GM23338 (cell line): Measurements from ENCODE around the gene IRF2.

Experiments
- CREB1 ChIP-seq: fragments of 250-450 bp; sonication (Bioruptor Pico); IDR thresholded peaks from 2 replicates; pipeline ENCODE4 v1.5.0; 2020; ENCODE audit warnings: low read depth, mild to moderate bottlenecking, moderate library complexity
- EZH2 ChIP-seq: fragments of 200-600 bp; sonication (generic); IDR thresholded peaks from one replicate; pipeline ENCODE4 v1.8.0; 2017; ENCODE audit warnings: antibody characterized with exemption, mild to moderate bottlenecking, low read depth; ENCODE audit not compliant: unreplicated experiment
- EZH2phosphoT487 ChIP-seq: fragments of 200-600 bp; sonication (generic); IDR thresholded peaks from one replicate; pipeline ENCODE4 v1.8.1; 2018; ENCODE audit warnings: antibody characterized with exemption; ENCODE audit not compliant: unreplicated experiment
- POLR2AphosphoS5 ChIP-seq: IDR thresholded peaks from 2 replicates; pipeline ENCODE4 v1.6.1; 2016; ENCODE audit warnings: antibody characterized with exemption, low read depth
- ZNF114 ChIP-seq: fragments of 250-450 bp; sonication (Bioruptor Pico); IDR thresholded peaks from 2 replicates; pipeline ENCODE4 v1.5.0; 2020; ENCODE audit warnings: mild to moderate bottlenecking, moderate library complexity
- ZNF331 ChIP-seq: fragments of 250-450 bp; sonication (Bioruptor Pico); IDR thresholded peaks from 2 replicates; pipeline ENCODE4 v1.5.0; 2020; ENCODE audit warnings: low read depth, mild to moderate bottlenecking, moderate library complexity
- TF ChIP-seq, protein P1 (sequence below): IDR thresholded peaks from one replicate; pipeline ENCODE4 v1.6.1; 2018; ENCODE audit warnings: antibody characterized with exemption; ENCODE audit not compliant: unreplicated experiment
- TF ChIP-seq, protein P2 (sequence below), 2 experiments: fragments of 200-600 bp in 1 of 2; sonication (generic) in 1 of 2; conservative IDR thresholded peaks; 2 replicates each; pipeline versions ENCODE4 v1.5.1 to v1.6.1; 2016 to 2017; ENCODE audit warnings: antibody characterized with exemption in 2 of 2, low read depth in 2 of 2, mild to moderate bottlenecking in 2 of 2, moderate library complexity in 1 of 2

DNA sequence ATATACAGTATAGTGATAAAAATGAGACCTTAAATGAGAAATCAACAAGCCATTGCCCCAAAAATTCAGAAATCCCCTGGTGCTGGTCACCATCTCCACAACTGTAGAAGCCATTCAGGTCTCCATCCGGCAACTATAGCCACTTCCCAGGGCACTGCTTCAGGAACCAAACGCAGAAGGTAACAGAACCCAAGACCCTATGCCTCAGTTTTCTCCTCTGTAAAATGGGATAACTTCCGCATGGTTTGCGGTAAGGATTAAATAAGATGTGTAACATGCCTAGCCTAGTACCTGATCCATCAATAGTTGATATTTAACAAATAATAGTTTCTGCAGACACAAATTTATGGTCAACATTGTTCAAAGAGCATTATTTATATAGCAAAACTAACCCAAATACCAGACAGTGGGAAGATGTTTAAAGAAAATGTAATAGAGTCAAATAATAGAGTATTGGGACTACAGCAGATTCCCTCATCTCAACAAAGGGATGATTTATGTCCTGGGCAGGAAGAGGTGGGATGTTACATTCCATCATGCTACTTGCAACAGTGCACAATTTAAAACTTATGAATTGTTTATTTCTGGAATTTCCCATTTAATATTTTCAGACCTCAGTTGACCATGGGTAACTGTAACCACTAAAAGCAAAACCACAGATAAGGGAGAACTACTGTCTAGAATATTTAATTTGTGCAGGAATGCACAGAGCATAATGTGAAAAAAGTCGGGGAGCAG is 30.0 kb downstream of the IRF2 start:
- TF ChIP-seq, protein P1, sequence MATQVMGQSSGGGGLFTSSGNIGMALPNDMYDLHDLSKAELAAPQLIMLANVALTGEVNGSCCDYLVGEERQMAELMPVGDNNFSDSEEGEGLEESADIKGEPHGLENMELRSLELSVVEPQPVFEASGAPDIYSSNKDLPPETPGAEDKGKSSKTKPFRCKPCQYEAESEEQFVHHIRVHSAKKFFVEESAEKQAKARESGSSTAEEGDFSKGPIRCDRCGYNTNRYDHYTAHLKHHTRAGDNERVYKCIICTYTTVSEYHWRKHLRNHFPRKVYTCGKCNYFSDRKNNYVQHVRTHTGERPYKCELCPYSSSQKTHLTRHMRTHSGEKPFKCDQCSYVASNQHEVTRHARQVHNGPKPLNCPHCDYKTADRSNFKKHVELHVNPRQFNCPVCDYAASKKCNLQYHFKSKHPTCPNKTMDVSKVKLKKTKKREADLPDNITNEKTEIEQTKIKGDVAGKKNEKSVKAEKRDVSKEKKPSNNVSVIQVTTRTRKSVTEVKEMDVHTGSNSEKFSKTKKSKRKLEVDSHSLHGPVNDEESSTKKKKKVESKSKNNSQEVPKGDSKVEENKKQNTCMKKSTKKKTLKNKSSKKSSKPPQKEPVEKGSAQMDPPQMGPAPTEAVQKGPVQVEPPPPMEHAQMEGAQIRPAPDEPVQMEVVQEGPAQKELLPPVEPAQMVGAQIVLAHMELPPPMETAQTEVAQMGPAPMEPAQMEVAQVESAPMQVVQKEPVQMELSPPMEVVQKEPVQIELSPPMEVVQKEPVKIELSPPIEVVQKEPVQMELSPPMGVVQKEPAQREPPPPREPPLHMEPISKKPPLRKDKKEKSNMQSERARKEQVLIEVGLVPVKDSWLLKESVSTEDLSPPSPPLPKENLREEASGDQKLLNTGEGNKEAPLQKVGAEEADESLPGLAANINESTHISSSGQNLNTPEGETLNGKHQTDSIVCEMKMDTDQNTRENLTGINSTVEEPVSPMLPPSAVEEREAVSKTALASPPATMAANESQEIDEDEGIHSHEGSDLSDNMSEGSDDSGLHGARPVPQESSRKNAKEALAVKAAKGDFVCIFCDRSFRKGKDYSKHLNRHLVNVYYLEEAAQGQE, result no peak
- TF ChIP-seq, protein P2, sequence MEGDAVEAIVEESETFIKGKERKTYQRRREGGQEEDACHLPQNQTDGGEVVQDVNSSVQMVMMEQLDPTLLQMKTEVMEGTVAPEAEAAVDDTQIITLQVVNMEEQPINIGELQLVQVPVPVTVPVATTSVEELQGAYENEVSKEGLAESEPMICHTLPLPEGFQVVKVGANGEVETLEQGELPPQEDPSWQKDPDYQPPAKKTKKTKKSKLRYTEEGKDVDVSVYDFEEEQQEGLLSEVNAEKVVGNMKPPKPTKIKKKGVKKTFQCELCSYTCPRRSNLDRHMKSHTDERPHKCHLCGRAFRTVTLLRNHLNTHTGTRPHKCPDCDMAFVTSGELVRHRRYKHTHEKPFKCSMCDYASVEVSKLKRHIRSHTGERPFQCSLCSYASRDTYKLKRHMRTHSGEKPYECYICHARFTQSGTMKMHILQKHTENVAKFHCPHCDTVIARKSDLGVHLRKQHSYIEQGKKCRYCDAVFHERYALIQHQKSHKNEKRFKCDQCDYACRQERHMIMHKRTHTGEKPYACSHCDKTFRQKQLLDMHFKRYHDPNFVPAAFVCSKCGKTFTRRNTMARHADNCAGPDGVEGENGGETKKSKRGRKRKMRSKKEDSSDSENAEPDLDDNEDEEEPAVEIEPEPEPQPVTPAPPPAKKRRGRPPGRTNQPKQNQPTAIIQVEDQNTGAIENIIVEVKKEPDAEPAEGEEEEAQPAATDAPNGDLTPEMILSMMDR (conservative IDR thresholded peaks at IDR 0.05; ENCODE audit: low read depth in 2 of 2), result no peak
- TF ChIP-seq CREB1 (CRISPR knock-in tag), result no peak
- TF ChIP-seq EZH2, result no peak
- no peak for TF ChIP-seq ZNF114 (CRISPR knock-in tag)
- no peak for TF ChIP-seq EZH2phosphoT487
- no peak for TF ChIP-seq POLR2AphosphoS5
- TF ChIP-seq ZNF331 (CRISPR knock-in tag), result no peak
